Stomach (tissue), 9 donors: ENCODE measurements around the gene FGFR2. TPM values are rescaled to one million over a fixed set of nuclear protein-coding genes. Genes with fewer than 3 reads are reported as not detected.

Source experiments
- DNase-seq, 2 donors: peaks; one replicate each; pipeline versions ENCODE4 v3.0.0 to v3.0.0-alpha.2; 2013 to 2019
- H3K27ac ChIP-seq, 5 donors: fragments of 200-600 bp in 4 of 5; sonication (generic) in 4 of 5; one replicate each; pipeline ENCODE4 v1.5.1; 2013 to 2019; ENCODE audit warnings: mild to moderate bottlenecking in 1 of 5, moderate library complexity in 1 of 5
- H3K27me3 ChIP-seq, 3 donors: fragments of 200-600 bp; sonication (generic); one replicate each; pipeline ENCODE4 v1.5.1; 2017 to 2019; ENCODE audit warnings: mixed run types in 1 of 3
- H3K36me3 ChIP-seq, 4 donors: fragments of 200-600 bp; sonication (generic); 1 replicate in 3 of 4; 2 replicates in 1 of 4; pipeline ENCODE4 v1.5.1; 2016 to 2019
- H3K4me1 ChIP-seq, 4 donors: fragments of 200-600 bp; sonication (generic); one replicate each; pipeline ENCODE4 v1.5.1; 2016 to 2019
- H3K4me3 ChIP-seq, 4 donors: fragments of 200-600 bp; sonication (generic) in 3 of 4; one replicate each; pipeline ENCODE4 v1.5.1; 2016 to 2019; ENCODE audit warnings: mild to moderate bottlenecking in 1 of 4
- H3K9me3 ChIP-seq, 4 donors: fragments of 200-600 bp; sonication (generic); one replicate each; pipeline ENCODE4 v1.5.1; 2016 to 2019
- CTCF ChIP-seq, 7 experiments: fragments of 450-650 bp in 4 of 7; fragments of 200-600 bp in 3 of 7; sonication (generic) in 3 of 7; IDR thresholded peaks; one replicate each; pipeline ENCODE4 v1.5.1; 2016 to 2019; ENCODE audit warnings: antibody characterized with exemption in 7 of 7, control low read depth in 2 of 7, mild to moderate bottlenecking in 1 of 7
- EP300 ChIP-seq: sonication (generic); formaldehyde crosslinking; IDR thresholded peaks from one replicate; pipeline ENCODE4 v1.6.1; 2017; ENCODE audit warnings: antibody characterized with exemption
- POLR2A ChIP-seq, 4 donors: fragments of 450-650 bp; IDR thresholded peaks; one replicate each; pipeline ENCODE4 v1.6.1; 2016; ENCODE audit warnings: antibody characterized with exemption in 4 of 4, control low read depth in 2 of 4, mild to moderate bottlenecking in 1 of 4, moderate library complexity in 1 of 4
- POLR2AphosphoS5 ChIP-seq, 3 donors: sonication (generic); formaldehyde crosslinking; IDR thresholded peaks; one replicate each; pipeline ENCODE4 v1.6.1; 2016; ENCODE audit warnings: antibody characterized with exemption in 3 of 3
- WGBS, 5 donors: extraction: QIAGEN DNeasy Blood & Tissue Kit in 3 of 5; methylation state at CpG; one replicate each; pipeline versions ENCODE4 v1.1.5 to v1.1.7; 2013 to 2018; 5-methylcytosine and 5-hydroxymethylcytosine counted together
- intact Hi-C: fragments of 100-400 bp; cut with DNase I; formaldehyde crosslinking; loops from one replicate; pipeline ENCODE4 v1.15.1; 2023; ENCODE audit warnings: low total_unique reads
- polyA plus RNA-seq, 3 donors: library from polyadenylated mRNA; stranded (reverse); fragments of 200-250 nt; gene quantifications; one replicate each; pipeline ENCODE4 v1.2.3, GENCODE V29; 2013
- total RNA-seq, 5 donors: library from RNA; depleted of rRNA; stranded (reverse); fragments of >200 nt; gene quantifications; one replicate each; pipeline versions ENCODE4 v1.1.0 to v1.2.3, GENCODE V29; 2014 to 2016
- donor health status: healthy with polysubstance abuse.
- donor health status: Bipolar disorder and iron deficiency.
- donor health status: healthy.

Gene FGFR2
- total and polyA plus RNA-seq, 8 donors: 3.9 to 170 (median 18.1) TPM

- no peak overlapping the region for H3K4me3 ChIP-seq
- DNase-seq: no peak
- H3K27ac ChIP-seq: peak overlapping the region in 1 of 5 donors; percentile 86
- TF ChIP-seq EP300: no peak
- TF ChIP-seq POLR2A (IDR thresholded peaks at IDR 0.05): no peak
- TF ChIP-seq CTCF (IDR thresholded peaks at IDR 0.05): no peak
- TF ChIP-seq POLR2AphosphoS5 (IDR thresholded peaks at IDR 0.05): no peak
- H3K4me1 ChIP-seq: peaks cover 6 to 59% (median 41%) of the 10 kb centered on the region in 4 donors
- 75 to 88% (median 87%) methylated on average over 18 to 20 of the region's 20 CpGs for WGBS, 5 donors
- intact Hi-C loops: no loop called here
- H3K27me3 ChIP-seq: peaks cover 0 to 60% (median 24%) of the 10 kb centered on the region in 3 donors
- H3K9me3 ChIP-seq: no peaks in the 10 kb centered on the region
- H3K36me3 ChIP-seq: peaks cover 0 to 3% (median 0%) of the 10 kb centered on the region in 4 donors
Observed at GRCh38 chr10:121593281-121594075, 4.8 kb downstream of the FGFR2 start.

- peaks cover 0 to 48% (median 14%) of the 10 kb centered on the region in 3 donors for H3K27me3 ChIP-seq
- no peaks in the 10 kb centered on the region for H3K9me3 ChIP-seq
- H3K27ac ChIP-seq: peak overlapping the region in 1 of 5 donors; percentile 86
- DNase-seq: no peak
- no peak overlapping the region for H3K4me3 ChIP-seq
- intact Hi-C loops: no loop called here
- TF ChIP-seq POLR2A (IDR thresholded peaks at IDR 0.05) (no peak), EP300 (no peak), POLR2AphosphoS5 (IDR thresholded peaks at IDR 0.05) (no peak), CTCF (IDR thresholded peaks at IDR 0.05) (peak in 1 of 7 experiments; percentile 11)
- H3K36me3 ChIP-seq: peaks cover 0 to 3% (median 0%) of the 10 kb centered on the region in 4 donors
- WGBS, 5 donors: 81 to 87% (median 84%) methylated on average over 18 of the region's 18 CpGs
- H3K4me1 ChIP-seq: peaks cover 3 to 52% (median 33%) of the 10 kb centered on the region in 4 donors
Observed at GRCh38 chr10:121592155-121592890, 5.9 kb downstream of the FGFR2 start.

- H3K27ac ChIP-seq: peak overlapping the region in 1 of 5 donors; percentile 86
- H3K9me3 ChIP-seq: no peaks in the 10 kb centered on the region
- peaks cover 0 to 40% (median 22%) of the 10 kb centered on the region in 4 donors for H3K4me1 ChIP-seq
- H3K27me3 ChIP-seq: peaks cover 0 to 37% (median 3%) of the 10 kb centered on the region in 3 donors
- intact Hi-C loops: no loop called here
- H3K36me3 ChIP-seq: peaks cover 0 to 3% (median 0%) of the 10 kb centered on the region in 4 donors
- H3K4me3 ChIP-seq: no peak overlapping the region
- no peak for DNase-seq
- 81 to 88% (median 83%) methylated on average over 6 of the region's 6 CpGs for WGBS, 5 donors
- TF ChIP-seq POLR2A (IDR thresholded peaks at IDR 0.05) (no peak), POLR2AphosphoS5 (IDR thresholded peaks at IDR 0.05) (no peak), EP300 (no peak), CTCF (IDR thresholded peaks at IDR 0.05) (no peak)
Observed at GRCh38 chr10:121591186-121591585, 7.1 kb downstream of the FGFR2 start.

- H3K9me3 ChIP-seq: no peaks in the 10 kb centered on the region
- no peak overlapping the region for H3K4me3 ChIP-seq
- peaks cover 0 to 36% (median 18%) of the 10 kb centered on the region in 4 donors for H3K4me1 ChIP-seq
- intact Hi-C loops: no loop called here
- 81 to 93% (median 91%) methylated on average over 9 of the region's 9 CpGs for WGBS, 5 donors
- TF ChIP-seq CTCF (IDR thresholded peaks at IDR 0.05) (no peak), EP300 (no peak), POLR2A (IDR thresholded peaks at IDR 0.05) (no peak), POLR2AphosphoS5 (IDR thresholded peaks at IDR 0.05) (no peak)
- DNase-seq: no peak
- H3K27ac ChIP-seq: peak overlapping the region in 1 of 5 donors; percentile 86
- peaks cover 0 to 33% (median 0%) of the 10 kb centered on the region in 3 donors for H3K27me3 ChIP-seq
- H3K36me3 ChIP-seq: peaks cover 0 to 3% (median 0%) of the 10 kb centered on the region in 4 donors
Observed at GRCh38 chr10:121590772-121591171, 7.5 kb downstream of the FGFR2 start.
